ENCODE results near the gene MCF2.

Gene MCF2

DNA sequence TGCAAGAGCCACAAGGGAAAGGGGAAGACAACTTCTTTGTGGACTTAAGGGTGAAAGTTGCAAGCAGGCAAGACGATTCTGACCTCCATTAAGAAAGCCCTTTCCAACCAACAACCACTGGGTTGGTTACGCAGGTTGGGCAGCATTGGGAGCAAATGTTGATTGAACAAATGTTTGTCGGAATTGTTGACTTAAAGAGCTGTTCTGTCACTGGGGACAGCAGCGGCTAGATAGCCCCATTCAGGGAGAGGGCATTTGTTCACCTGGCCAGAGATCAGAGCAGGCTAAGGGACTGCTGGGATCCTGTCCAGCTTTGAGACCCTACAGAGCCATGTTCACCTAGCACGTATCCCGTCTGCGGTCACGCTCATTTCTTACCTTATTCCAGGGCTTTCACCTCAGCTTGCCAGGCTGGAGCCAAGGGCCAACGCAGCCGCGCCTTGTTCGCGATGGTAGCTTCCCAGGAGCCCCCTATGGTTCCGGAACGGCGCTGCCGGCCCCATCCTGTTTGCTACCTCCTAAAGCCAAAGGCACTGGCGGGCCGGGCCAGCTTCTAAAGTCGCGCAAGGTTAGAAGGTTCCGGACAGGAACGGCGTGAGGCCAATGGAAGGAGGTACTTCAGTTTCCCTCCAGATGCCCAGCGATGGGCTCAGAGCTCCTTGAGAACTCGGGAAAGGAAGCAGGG lies 152.8 kb downstream of the MCF2 start:
- TF ChIP-seq, protein P1, sequence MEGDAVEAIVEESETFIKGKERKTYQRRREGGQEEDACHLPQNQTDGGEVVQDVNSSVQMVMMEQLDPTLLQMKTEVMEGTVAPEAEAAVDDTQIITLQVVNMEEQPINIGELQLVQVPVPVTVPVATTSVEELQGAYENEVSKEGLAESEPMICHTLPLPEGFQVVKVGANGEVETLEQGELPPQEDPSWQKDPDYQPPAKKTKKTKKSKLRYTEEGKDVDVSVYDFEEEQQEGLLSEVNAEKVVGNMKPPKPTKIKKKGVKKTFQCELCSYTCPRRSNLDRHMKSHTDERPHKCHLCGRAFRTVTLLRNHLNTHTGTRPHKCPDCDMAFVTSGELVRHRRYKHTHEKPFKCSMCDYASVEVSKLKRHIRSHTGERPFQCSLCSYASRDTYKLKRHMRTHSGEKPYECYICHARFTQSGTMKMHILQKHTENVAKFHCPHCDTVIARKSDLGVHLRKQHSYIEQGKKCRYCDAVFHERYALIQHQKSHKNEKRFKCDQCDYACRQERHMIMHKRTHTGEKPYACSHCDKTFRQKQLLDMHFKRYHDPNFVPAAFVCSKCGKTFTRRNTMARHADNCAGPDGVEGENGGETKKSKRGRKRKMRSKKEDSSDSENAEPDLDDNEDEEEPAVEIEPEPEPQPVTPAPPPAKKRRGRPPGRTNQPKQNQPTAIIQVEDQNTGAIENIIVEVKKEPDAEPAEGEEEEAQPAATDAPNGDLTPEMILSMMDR (IDR thresholded peaks at IDR 0.05; ENCODE audit: insufficient read depth, low read length, missing control alignments): no peak
- DNase-seq (ENCODE audit: low read depth, low spot score): no peak
- POLR2A ChIA-PET: no interaction called here
- CTCF ChIA-PET: no interaction called here
- H3K4me3 ChIP-seq (ENCODE audit: low read depth, low read length): no peak overlapping the region

GRCh38 chrX:139554376-139554775 lies 153.6 kb downstream of the MCF2 start:
- TF ChIP-seq, protein P1 (IDR thresholded peaks at IDR 0.05; ENCODE audit: insufficient read depth, low read length, missing control alignments): no peak
- ChIA-PET POLR2A (no interaction called here), CTCF (no interaction called here)
- no peak overlapping the region for H3K4me3 ChIP-seq (ENCODE audit: low read depth, low read length)
- DNase-seq (ENCODE audit: low read depth, low spot score): no peak

DNA sequence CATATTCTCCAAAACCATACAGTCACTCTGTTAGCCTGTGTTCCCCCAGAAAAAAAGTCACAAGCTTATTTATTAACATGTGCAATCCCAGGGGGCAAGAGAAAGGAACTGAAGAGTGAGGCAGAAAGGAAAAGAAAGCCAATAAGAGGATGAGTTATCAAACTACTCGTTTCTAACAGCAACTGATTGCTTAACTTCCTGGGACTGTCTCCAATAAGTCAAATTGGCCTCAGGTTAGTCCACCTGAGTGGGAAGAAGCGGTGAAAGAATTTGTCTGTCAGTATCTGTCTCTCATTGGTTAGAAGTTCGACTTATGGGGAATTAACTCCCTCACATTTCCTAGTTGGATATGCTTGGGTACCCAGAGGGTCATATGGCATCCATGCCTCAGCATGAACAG lies 163.4 kb downstream of the MCF2 start:
- TF ChIP-seq, protein P1 (IDR thresholded peaks at IDR 0.05; ENCODE audit: insufficient read depth, low read length, missing control alignments): no peak
- H3K4me3 ChIP-seq (ENCODE audit: low read depth, low read length): no peak overlapping the region
- no peak for DNase-seq (ENCODE audit: low read depth, low spot score)
- POLR2A ChIA-PET: no interaction called here
- CTCF ChIA-PET: no interaction called here

GRCh38 chrX:139543920-139544319 lies 164.0 kb downstream of the MCF2 start:
- TF ChIP-seq, protein P1 (IDR thresholded peaks at IDR 0.05; ENCODE audit: insufficient read depth, low read length, missing control alignments): no peak
- ChIA-PET POLR2A (no interaction called here), CTCF (no interaction called here)
- DNase-seq (ENCODE audit: low read depth, low spot score): no peak
- no peak overlapping the region for H3K4me3 ChIP-seq (ENCODE audit: low read depth, low read length)

- H3K4me3 ChIP-seq (ENCODE audit: low read depth, low read length): no peak overlapping the region
- ChIA-PET CTCF (no interaction called here), POLR2A (no interaction called here)
- TF ChIP-seq, protein P1 (IDR thresholded peaks at IDR 0.05; ENCODE audit: insufficient read depth, low read length, missing control alignments): no peak
- no peak for DNase-seq (ENCODE audit: low read depth, low spot score)
These were observed 165.3 kb downstream of the MCF2 start for GRCh38 chrX:139542652-139543051.

DNA sequence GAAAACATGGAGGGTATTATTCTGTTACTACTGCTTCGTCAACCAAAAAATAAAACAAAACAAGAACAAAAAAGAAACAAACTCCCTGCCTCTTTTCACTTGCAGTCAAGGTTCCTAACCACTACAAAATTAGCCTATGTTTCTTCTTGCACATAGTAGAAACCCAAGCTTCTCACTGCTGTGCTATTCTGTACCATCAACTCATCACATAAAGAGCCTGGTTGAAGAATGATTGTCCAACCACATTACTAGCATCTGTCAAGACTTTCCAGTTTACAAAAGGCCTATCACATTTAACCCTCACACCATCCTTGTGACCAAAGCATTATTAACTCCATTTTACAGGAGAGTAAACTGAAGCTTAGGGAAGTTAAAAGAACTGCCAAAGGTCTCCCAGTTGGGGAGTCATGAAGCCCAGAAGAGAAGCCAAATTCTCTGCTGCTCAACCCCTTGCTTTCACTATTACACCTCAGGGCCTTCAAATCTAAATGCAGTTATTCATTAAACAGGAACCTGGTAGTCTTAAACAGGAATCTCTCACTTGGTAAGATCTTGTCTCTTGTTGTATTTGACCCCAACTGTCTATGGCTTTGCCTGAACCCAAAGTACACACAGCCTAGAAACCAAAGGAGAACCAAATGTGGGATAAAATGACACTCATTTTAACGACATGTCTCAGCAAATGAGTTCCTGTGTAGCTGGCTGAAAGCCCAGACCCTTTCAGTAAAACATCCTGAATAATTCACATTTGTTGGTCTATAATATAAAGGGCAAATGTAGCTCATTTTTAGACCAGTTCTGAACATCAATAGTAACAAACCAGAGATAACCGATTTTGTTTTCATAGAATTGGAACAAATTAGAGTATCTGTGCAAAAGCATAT lies 168.8 kb downstream of the MCF2 start:
- DNase-seq (ENCODE audit: low read depth, low spot score): no peak
- TF ChIP-seq, protein P1 (IDR thresholded peaks at IDR 0.05; ENCODE audit: insufficient read depth, low read length, missing control alignments): no peak
- H3K4me3 ChIP-seq (ENCODE audit: low read depth, low read length): no peak overlapping the region
- ChIA-PET POLR2A (no interaction called here), CTCF (no interaction called here)

Data from AG04449 (cell line).